Tibial nerve (tissue), 4 donors: ENCODE measurements around the gene RIPK4. TPM values are rescaled to one million over a fixed set of nuclear protein-coding genes. Genes with fewer than 3 reads are reported as not detected.

ENCODE experiments used
- DNase-seq, 2 donors: peaks; one replicate each; pipeline ENCODE4 v3.0.0-alpha.2; 2019; ENCODE audit warnings: low spot score in 2 of 2
- H3K27ac ChIP-seq, 4 donors: fragments of 200-600 bp; sonication (generic) in 3 of 4; one replicate each; pipeline ENCODE4 v1.5.1; 2017 to 2019; ENCODE audit warnings: mild to moderate bottlenecking in 1 of 4
- H3K27me3 ChIP-seq, 2 donors: fragments of 200-600 bp; sonication (generic) in 1 of 2; one replicate each; pipeline versions ENCODE4 v1.5.1 to v1.6.0; 2017 to 2019
- H3K36me3 ChIP-seq, 3 donors: fragments of 200-600 bp; sonication (generic); one replicate each; pipeline ENCODE4 v1.5.1; 2018 to 2019
- H3K4me1 ChIP-seq, 4 donors: fragments of 200-600 bp; sonication (generic) in 3 of 4; one replicate each; pipeline ENCODE4 v1.5.1; 2017 to 2019
- H3K4me3 ChIP-seq, 4 donors: fragments of 200-600 bp; sonication (generic) in 3 of 4; one replicate each; pipeline ENCODE4 v1.5.1; 2017 to 2019; ENCODE audit warnings: mild to moderate bottlenecking in 1 of 4, moderate library complexity in 1 of 4
- H3K9me3 ChIP-seq, 4 donors: fragments of 200-600 bp; sonication (generic) in 3 of 4; one replicate each; pipeline ENCODE4 v1.5.1; 2017 to 2019
- CTCF ChIP-seq, 5 experiments: fragments of 200-600 bp in 3 of 5; fragments of 450-650 bp in 2 of 5; sonication (generic) in 3 of 5; IDR thresholded peaks; one replicate each; pipeline ENCODE4 v1.5.1; 2016 to 2019; ENCODE audit warnings: antibody characterized with exemption in 5 of 5, mild to moderate bottlenecking in 3 of 5, moderate library complexity in 2 of 5
- EP300 ChIP-seq, 2 donors: sonication (generic); formaldehyde crosslinking; IDR thresholded peaks; one replicate each; pipeline ENCODE4 v1.6.1; 2017; ENCODE audit warnings: antibody characterized with exemption in 2 of 2, mild to moderate bottlenecking in 1 of 2
- POLR2A ChIP-seq, 2 donors: fragments of 450-650 bp; IDR thresholded peaks; one replicate each; pipeline ENCODE4 v1.6.1; 2017; ENCODE audit warnings: antibody characterized with exemption in 2 of 2, mild to moderate bottlenecking in 2 of 2, moderate library complexity in 2 of 2
- WGBS, 2 donors: methylation state at CpG; one replicate each; pipeline ENCODE4 v1.1.5; 2018; 5-methylcytosine and 5-hydroxymethylcytosine counted together
- total RNA-seq, 4 donors: library from RNA; depleted of rRNA; stranded (reverse); fragments of >200 nt; gene quantifications; one replicate each; pipeline ENCODE4 v1.1.0, GENCODE V29; 2016

RIPK4 gene
- total RNA-seq = 1 to 10 TPM in 3 of 4 donors, under 1 TPM in 1; 0.66 to 1.6 (median 1.2) TPM

- DNase-seq = no peak
- H3K27ac ChIP-seq = peak within 1 kb of the TSS in 1 of 4 donors; percentile 61
- no peaks in the 10 kb centered on the region for H3K36me3 ChIP-seq
- peaks cover 0 to 41% (median 23%) of the 10 kb centered on the region in 4 donors for H3K4me1 ChIP-seq
- TF ChIP-seq EP300 (IDR thresholded peaks at IDR 0.05) (no peak), CTCF (IDR thresholded peaks at IDR 0.05) (no peak), POLR2A (IDR thresholded peaks at IDR 0.05) (no peak)
- peak within 1 kb of the TSS in 3 of 4 donors; percentile 1 to 42 (median 22) for H3K4me3 ChIP-seq
- WGBS, 2 donors = 5 to 9% methylated on average over 21 to 43 of the region's 53 CpGs
- peaks cover 3 to 99% of the 10 kb centered on the region in 2 donors for H3K27me3 ChIP-seq
- no peaks in the 10 kb centered on the region for H3K9me3 ChIP-seq
Measured at GRCh38 chr21:41766883-41767605, at the start of gene RIPK4. Gene RIPK4 (minus strand): TSS chr21:41767052. CDS start chr21:41767041, 11 bp downstream.

GRCh38 chr21:41815652-41816582 lies 49.1 kb upstream of the RIPK4 start:
- TF ChIP-seq CTCF (IDR thresholded peaks at IDR 0.05) = no peak
- no peak for TF ChIP-seq EP300 (IDR thresholded peaks at IDR 0.05)
- no peak for TF ChIP-seq POLR2A (IDR thresholded peaks at IDR 0.05)
- Histone ChIP-seq H3K36me3 (peaks cover 0 to 72% (median 6%) of the 10 kb centered on the region in 3 donors), H3K27me3 (no peaks in the 10 kb centered on the region), H3K4me3 (no peak overlapping the region), H3K27ac (no peak overlapping the region), H3K9me3 (no peaks in the 10 kb centered on the region), H3K4me1 (peaks cover 0 to 8% (median 0%) of the 10 kb centered on the region in 4 donors)
- WGBS, 2 donors = 93 to 94% methylated on average over 36 to 50 of the region's 50 CpGs
- DNase-seq = no peak

- Histone ChIP-seq H3K27ac (no peak overlapping the region), H3K4me3 (no peak overlapping the region), H3K27me3 (no peaks in the 10 kb centered on the region), H3K4me1 (peaks cover 0 to 8% (median 0%) of the 10 kb centered on the region in 4 donors), H3K36me3 (peaks cover 0 to 70% (median 6%) of the 10 kb centered on the region in 3 donors), H3K9me3 (no peaks in the 10 kb centered on the region)
- 89 to 94% methylated on average over 11 of the region's 11 CpGs for WGBS, 2 donors
- no peak for TF ChIP-seq CTCF (IDR thresholded peaks at IDR 0.05)
- TF ChIP-seq POLR2A (IDR thresholded peaks at IDR 0.05) = no peak
- TF ChIP-seq EP300 (IDR thresholded peaks at IDR 0.05) = no peak
- no peak for DNase-seq
Measured at GRCh38 chr21:41813226-41813625, 46.4 kb upstream of the RIPK4 start.

- peaks cover 0 to 8% (median 0%) of the 10 kb centered on the region in 4 donors for H3K4me1 ChIP-seq
- H3K4me3 ChIP-seq = no peak overlapping the region
- no peak for DNase-seq
- H3K27ac ChIP-seq = no peak overlapping the region
- no peaks in the 10 kb centered on the region for H3K27me3 ChIP-seq
- H3K36me3 ChIP-seq = peaks cover 0 to 73% (median 6%) of the 10 kb centered on the region in 3 donors
- 91 to 94% methylated on average over 13 of the region's 13 CpGs for WGBS, 2 donors
- H3K9me3 ChIP-seq = no peaks in the 10 kb centered on the region
- TF ChIP-seq CTCF (IDR thresholded peaks at IDR 0.05) = no peak
- TF ChIP-seq EP300 (IDR thresholded peaks at IDR 0.05) = no peak
- TF ChIP-seq POLR2A (IDR thresholded peaks at IDR 0.05) = no peak
Measured at GRCh38 chr21:41812679-41813078, 45.8 kb upstream of the RIPK4 start.
